ENCODE data around the gene POLR2M. TPM values are rescaled to one million over a fixed set of nuclear protein-coding genes. Genes with fewer than 3 reads are reported as not detected.

Gene POLR2M
- polyA plus RNA-seq, 2 of the 4 experiments (the other 2 are of a cell fraction), result 67.9 to 107 TPM

- Histone ChIP-seq H3K4me2 (no peak overlapping the region), H3K27ac (no peak overlapping the region), H3K9me3 (no peaks in the 10 kb centered on the region), H3K4me1 (0 out of 3 replicates have a peak, but pooled peaks cover 4% of the 10 kb centered on the region), H3K4me3 (no peak overlapping the region)
- DNase-seq (ENCODE audit: low read depth in 1 of 2, low spot score in 1 of 2), result no peak
- no peak for ATAC-seq
- no peak for FAIRE-seq
- ChIA-PET CTCF (interaction anchor here (0.6 to 1.5 kb wide), 4 partner anchors 11 to 123 kb away, joined by 3 to 4 read pairs (median 3); no protein-coding TSS in a partner anchor), POLR2A (no interaction called here)
- WGBS (ENCODE audit: missing lambda C conversion rate), result 61% methylated on average over 1 of the region's 1 CpG
- TF ChIP-seq ATOH8 (CRISPR knock-in tag; IDR thresholded peaks at IDR 0.05; ENCODE audit: low read depth) (no peak), JUNB (IDR thresholded peaks at IDR 0.05) (no peak), REST (IDR thresholded peaks at IDR 0.05) (no peak), CHD4 (IDR thresholded peaks at IDR 0.05; ENCODE audit: borderline replicate concordance) (no peak), RFX5 (IDR thresholded peaks at IDR 0.05) (no peak), RAD21 (conservative IDR thresholded peaks at IDR 0.05 in 1 of 2, IDR thresholded peaks at IDR 0.05 in 1 of 2) (no peak)
Measured at GRCh38 chr15:57683481-57683880, 23.0 kb upstream of the POLR2M start.

GRCh38 chr15:57684491-57685151 lies 21.9 kb upstream of the POLR2M start:
- Histone ChIP-seq H3K4me3 (no peak overlapping the region), H3K4me1 (0 out of 3 replicates have a peak, but pooled peaks cover 3% of the 10 kb centered on the region), H3K9me3 (no peaks in the 10 kb centered on the region), H3K4me2 (no peak overlapping the region), H3K27ac (no peak overlapping the region)
- ChIA-PET POLR2A (no interaction called here), CTCF (interaction anchor here (1.0 to 1.1 kb wide), 2 partner anchors 18 to 382 kb away, joined by 3 read pairs; no protein-coding TSS in a partner anchor)
- DNase-seq (ENCODE audit: low read depth in 1 of 2, low spot score in 1 of 2) (no peak), ATAC-seq (no peak), FAIRE-seq (no peak)
- TF ChIP-seq ZFP36 (IDR thresholded peaks at IDR 0.05; ENCODE audit: borderline replicate concordance, partially characterized antibody), result no peak
- WGBS (ENCODE audit: missing lambda C conversion rate), result 67% methylated on average over 8 of the region's 8 CpGs

- TF ChIP-seq HES2 (IDR thresholded peaks at IDR 0.05), result no peak
- no peak for TF ChIP-seq HEYL (CRISPR knock-in tag; IDR thresholded peaks at IDR 0.05)
- no peak for TF ChIP-seq RFX5 (IDR thresholded peaks at IDR 0.05)
- TF ChIP-seq RAD21 (conservative IDR thresholded peaks at IDR 0.05 in 1 of 2, IDR thresholded peaks at IDR 0.05 in 1 of 2), result no peak
- no peak for TF ChIP-seq CBX2 (IDR thresholded peaks at IDR 0.05; ENCODE audit: borderline replicate concordance, low read depth)
- TF ChIP-seq CBX8 (IDR thresholded peaks at IDR 0.05), result no peak
- no peak for DNase-seq (ENCODE audit: low read depth in 1 of 2, low spot score in 1 of 2)
- WGBS (ENCODE audit: missing lambda C conversion rate), result 64% methylated on average over 7 of the region's 7 CpGs
- ChIA-PET CTCF (interaction anchor here (1.1 kb wide), 1 partner anchor 381 kb away, joined by 3 read pairs; no protein-coding TSS in a partner anchor), POLR2A (no interaction called here)
- no peak overlapping the region for H3K4me3 ChIP-seq
- FAIRE-seq, result peak; percentile 43
- H3K4me1 ChIP-seq, result no peaks in the 10 kb centered on the region
- H3K4me2 ChIP-seq, result no peak overlapping the region
- no peak; a peak in 1 of 6 replicates for ATAC-seq
- H3K27ac ChIP-seq, result no peak overlapping the region
- no peaks in the 10 kb centered on the region for H3K9me3 ChIP-seq
Measured at GRCh38 chr15:57685306-57686095, 21.0 kb upstream of the POLR2M start.

- ChIA-PET CTCF (interaction anchor here (0.9 kb wide), 1 partner anchor 129 kb away, joined by 3 read pairs; no protein-coding TSS in a partner anchor), POLR2A (no interaction called here)
- no peaks in the 10 kb centered on the region for H3K4me1 ChIP-seq
- no peak for DNase-seq (ENCODE audit: low read depth in 1 of 2, low spot score in 1 of 2)
- no peak overlapping the region for H3K27ac ChIP-seq
- TF ChIP-seq CBX2 (IDR thresholded peaks at IDR 0.05; ENCODE audit: borderline replicate concordance, low read depth) (no peak), HOXA7 (CRISPR knock-in tag; IDR thresholded peaks at IDR 0.05) (no peak)
- no peak for ATAC-seq
- H3K4me2 ChIP-seq, result no peak overlapping the region
- no peaks in the 10 kb centered on the region for H3K9me3 ChIP-seq
- 79% methylated on average over 4 of the region's 4 CpGs for WGBS (ENCODE audit: missing lambda C conversion rate)
- no peak overlapping the region for H3K4me3 ChIP-seq
- FAIRE-seq, result no peak
Measured at GRCh38 chr15:57686657-57687056, 19.9 kb upstream of the POLR2M start.
